Lung (tissue), 12 donors: Measurements from ENCODE around the gene GIPR. TPM values are rescaled to one million over a fixed set of nuclear protein-coding genes. Genes with fewer than 3 reads are reported as not detected.

Experiments used
- ATAC-seq: fragments of 200-7000 bp; cut with Tn5 transposase; one replicate; pipeline ENCODE4 v1.9.1; 2020; ENCODE audit warnings: moderate number of reproducible peaks; ENCODE audit not compliant: insufficient read depth, low FRiP score
- DNase-seq, 3 donors: peaks; one replicate each; pipeline ENCODE4 v3.0.0-alpha.2; 2013 to 2017
- H3K27ac ChIP-seq, 2 donors: one replicate each; pipeline ENCODE4 v1.5.1; 2013; ENCODE audit warnings: mild to moderate bottlenecking in 2 of 2, moderate library complexity in 2 of 2, control low read depth in 1 of 2, inconsistent platforms in 1 of 2, low read depth in 1 of 2, low read length in 1 of 2
- H3K27me3 ChIP-seq, 3 donors: one replicate each; pipeline ENCODE4 v1.5.1; 2013; ENCODE audit warnings: low read length in 2 of 3; ENCODE audit not compliant: control insufficient read depth in 3 of 3, insufficient read depth in 3 of 3
- H3K36me3 ChIP-seq, 4 donors: one replicate each; pipeline ENCODE4 v1.5.1; 2013; ENCODE audit warnings: low read length in 4 of 4, mild to moderate bottlenecking in 1 of 4, moderate library complexity in 1 of 4; ENCODE audit not compliant: control insufficient read depth in 4 of 4, insufficient read depth in 4 of 4
- H3K4me1 ChIP-seq, 5 donors: one replicate each; pipeline ENCODE4 v1.5.1; 2013; ENCODE audit warnings: low read length in 5 of 5, mild to moderate bottlenecking in 2 of 5, moderate library complexity in 1 of 5; ENCODE audit not compliant: control insufficient read depth in 5 of 5, insufficient read depth in 5 of 5
- H3K4me3 ChIP-seq: one replicate; pipeline ENCODE4 v1.5.1; 2013; ENCODE audit warnings: mild to moderate bottlenecking, control low read depth, moderate library complexity
- H3K9ac ChIP-seq, 2 donors: one replicate each; pipeline ENCODE4 v1.5.1; 2013; ENCODE audit warnings: low read length in 2 of 2, control low read depth in 1 of 2; ENCODE audit not compliant: insufficient read depth in 1 of 2
- H3K9me3 ChIP-seq, 4 donors: one replicate each; pipeline ENCODE4 v1.5.1; 2013; ENCODE audit warnings: low read length in 3 of 4, mild to moderate bottlenecking in 1 of 4, moderate library complexity in 1 of 4; ENCODE audit not compliant: control insufficient read depth in 4 of 4, insufficient read depth in 3 of 4
- WGBS, 2 donors: extraction: QIAGEN DNeasy Blood & Tissue Kit; methylation state at CpG; one replicate each; pipeline ENCODE4 v1.1.7; 2013; 5-methylcytosine and 5-hydroxymethylcytosine counted together
- polyA plus RNA-seq, 2 donors: library from polyadenylated mRNA; stranded (reverse); fragments of 200-250 nt; gene quantifications; one replicate each; pipeline ENCODE4 v1.2.1, GENCODE V29; 2013
- total RNA-seq, 2 donors: library from RNA; depleted of rRNA in 1 of 2; stranded (reverse); fragments of >200 nt in 1 of 2; gene quantifications; one replicate each; pipeline ENCODE4 v1.2.1, GENCODE V29; 2014 to 2021
- TF ChIP-seq, protein P1 (sequence below): IDR thresholded peaks from 2 replicates; pipeline ENCODE4 v1.5.1; 2012; ENCODE audit warnings: mild to moderate bottlenecking; ENCODE audit errors: control extremely low read depth, extremely low read depth
- donor health status: control.
- donor health status: control.
- donor health status: Bipolar disorder and iron deficiency.
- donor health status: healthy.
- donor health status: DM: yes; HTN: yes; CAD: no.

GIPR gene
- total and polyA plus RNA-seq, 4 donors = 2.2 to 14.9 (median 5.5) TPM

DNA sequence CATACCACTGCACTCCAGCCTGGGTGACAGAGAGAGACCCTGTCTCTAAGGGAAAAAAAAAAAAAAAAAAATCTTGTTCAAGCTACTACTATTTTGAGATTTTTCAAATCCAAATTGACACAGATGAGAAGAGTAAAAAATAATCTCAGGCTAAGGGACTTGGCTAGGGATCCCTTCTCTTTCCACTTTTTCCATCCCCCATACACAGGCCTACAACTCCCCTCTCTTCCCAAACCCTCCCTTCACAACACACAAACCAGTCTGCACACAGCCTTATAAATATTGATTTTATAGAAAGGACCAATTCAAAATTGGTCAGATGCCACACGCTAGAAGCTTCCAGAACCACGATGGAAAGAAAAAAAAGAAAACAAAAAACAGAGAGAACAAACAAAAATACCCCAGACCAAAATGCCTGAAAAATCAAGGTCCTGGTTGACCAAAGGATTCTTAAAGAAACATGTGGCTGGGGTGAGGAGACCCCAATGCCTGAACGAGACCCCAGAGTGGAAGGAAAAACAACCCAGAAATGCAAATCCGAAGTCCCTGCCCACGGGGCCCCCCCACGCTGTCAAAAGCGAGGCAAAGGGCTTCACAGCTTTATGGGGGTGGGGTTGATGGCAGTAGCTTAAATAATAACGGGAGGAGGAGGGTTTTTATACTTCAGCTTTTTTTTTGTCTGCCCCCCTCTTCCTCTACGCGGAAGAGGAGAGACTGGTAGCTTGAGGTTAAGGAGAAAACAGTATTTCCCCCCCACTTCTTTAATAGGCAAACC, 42.5 kb downstream of the GIPR start:
- H3K36me3 ChIP-seq = peaks cover 0 to 21% (median 2%) of the 10 kb centered on the region in 4 donors
- no peaks in the 10 kb centered on the region for H3K27me3 ChIP-seq
- ATAC-seq = no peak
- WGBS, 2 donors = 76 to 80% methylated on average over 10 of the region's 10 CpGs
- no peak overlapping the region for H3K4me3 ChIP-seq
- peaks cover 0 to 1% (median 0%) of the 10 kb centered on the region in 5 donors for H3K4me1 ChIP-seq
- no peak overlapping the region for H3K27ac ChIP-seq
- H3K9ac ChIP-seq = no peak overlapping the region
- no peaks in the 10 kb centered on the region for H3K9me3 ChIP-seq
- DNase-seq = no peak
- TF ChIP-seq, protein P1, sequence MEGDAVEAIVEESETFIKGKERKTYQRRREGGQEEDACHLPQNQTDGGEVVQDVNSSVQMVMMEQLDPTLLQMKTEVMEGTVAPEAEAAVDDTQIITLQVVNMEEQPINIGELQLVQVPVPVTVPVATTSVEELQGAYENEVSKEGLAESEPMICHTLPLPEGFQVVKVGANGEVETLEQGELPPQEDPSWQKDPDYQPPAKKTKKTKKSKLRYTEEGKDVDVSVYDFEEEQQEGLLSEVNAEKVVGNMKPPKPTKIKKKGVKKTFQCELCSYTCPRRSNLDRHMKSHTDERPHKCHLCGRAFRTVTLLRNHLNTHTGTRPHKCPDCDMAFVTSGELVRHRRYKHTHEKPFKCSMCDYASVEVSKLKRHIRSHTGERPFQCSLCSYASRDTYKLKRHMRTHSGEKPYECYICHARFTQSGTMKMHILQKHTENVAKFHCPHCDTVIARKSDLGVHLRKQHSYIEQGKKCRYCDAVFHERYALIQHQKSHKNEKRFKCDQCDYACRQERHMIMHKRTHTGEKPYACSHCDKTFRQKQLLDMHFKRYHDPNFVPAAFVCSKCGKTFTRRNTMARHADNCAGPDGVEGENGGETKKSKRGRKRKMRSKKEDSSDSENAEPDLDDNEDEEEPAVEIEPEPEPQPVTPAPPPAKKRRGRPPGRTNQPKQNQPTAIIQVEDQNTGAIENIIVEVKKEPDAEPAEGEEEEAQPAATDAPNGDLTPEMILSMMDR = no peak

DNA sequence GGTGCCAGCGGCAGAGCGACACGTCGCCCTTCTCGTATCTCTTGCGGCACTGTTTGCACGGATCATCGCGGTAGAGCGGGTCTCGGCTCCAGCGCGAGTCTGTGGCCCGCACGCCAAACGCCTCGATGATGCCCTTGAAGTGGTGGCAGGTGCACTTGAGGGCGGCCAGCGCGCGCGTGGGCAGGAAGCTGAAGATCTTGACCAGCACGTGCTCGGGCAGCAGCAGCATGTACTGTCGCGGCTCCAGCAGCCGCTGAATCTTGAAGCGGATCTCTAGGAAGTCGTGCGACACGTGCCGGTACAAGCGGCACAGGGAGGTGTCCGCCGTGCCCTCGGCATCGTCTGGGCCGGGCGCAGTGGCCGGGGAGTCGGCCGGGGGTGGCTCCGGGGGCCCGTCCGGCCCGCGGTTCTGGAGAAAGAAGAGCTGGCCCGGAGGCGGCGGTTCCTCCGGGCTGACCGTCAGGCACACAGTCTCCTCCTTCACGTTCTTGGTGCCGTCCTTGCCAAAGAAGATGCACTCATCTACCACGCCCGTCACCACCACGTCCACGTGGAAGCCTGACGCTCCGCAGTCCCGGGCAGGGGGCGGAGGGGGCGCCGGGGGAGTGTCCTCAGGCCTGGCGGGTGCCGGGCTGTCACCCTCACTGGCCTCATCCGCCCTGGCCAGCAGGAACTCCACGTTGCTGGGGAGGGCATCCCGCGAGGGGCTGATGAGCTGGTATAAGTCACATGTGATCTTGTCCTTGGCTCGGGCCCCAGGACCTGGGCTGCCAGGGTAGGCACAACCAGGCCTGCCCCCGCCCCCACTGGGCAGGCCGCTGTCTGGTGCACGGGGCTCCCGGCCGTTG, 44.1 kb downstream of the GIPR start:
- Histone ChIP-seq H3K27ac (no peak overlapping the region), H3K4me3 (no peak overlapping the region), H3K27me3 (no peaks in the 10 kb centered on the region), H3K36me3 (peaks cover 0 to 21% (median 4%) of the 10 kb centered on the region in 4 donors), H3K9ac (no peak overlapping the region), H3K9me3 (no peaks in the 10 kb centered on the region), H3K4me1 (peaks cover 0 to 7% (median 4%) of the 10 kb centered on the region in 5 donors)
- no peak for DNase-seq
- no peak for ATAC-seq
- WGBS, 2 donors = 95% methylated on average over 75 to 76 of the region's 76 CpGs
- TF ChIP-seq, protein P1 = no peak

DNA sequence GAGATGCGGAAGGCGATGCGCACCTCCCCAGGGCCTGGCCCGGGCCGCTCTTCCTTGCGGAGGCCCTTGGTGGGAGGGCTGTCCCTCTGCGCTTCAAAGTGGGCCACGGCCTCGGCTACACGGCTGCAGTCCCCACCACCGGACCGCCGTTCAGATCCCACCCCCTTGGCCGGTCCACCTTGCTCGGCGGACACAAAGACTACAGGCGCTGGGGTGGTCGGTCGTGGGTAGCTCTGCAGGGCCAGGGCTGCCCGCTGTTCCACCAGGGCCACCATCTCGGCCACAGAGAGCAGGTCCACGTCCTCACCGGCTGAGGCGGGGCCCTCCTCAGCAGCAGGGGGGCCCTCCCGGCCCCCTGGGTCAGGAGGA, 44.7 kb downstream of the GIPR start:
- ATAC-seq (no peak), DNase-seq (no peak)
- no peak overlapping the region for H3K27ac ChIP-seq
- no peaks in the 10 kb centered on the region for H3K9me3 ChIP-seq
- peaks cover 0 to 9% (median 4%) of the 10 kb centered on the region in 5 donors for H3K4me1 ChIP-seq
- H3K36me3 ChIP-seq = peaks cover 0 to 21% (median 4%) of the 10 kb centered on the region in 4 donors
- no peak overlapping the region for H3K9ac ChIP-seq
- no peaks in the 10 kb centered on the region for H3K27me3 ChIP-seq
- WGBS, 2 donors = 95 to 99% methylated on average over 23 to 25 of the region's 25 CpGs
- no peak overlapping the region for H3K4me3 ChIP-seq
- TF ChIP-seq, protein P1 = no peak
